Fibroblast of lung (primary cell): ENCODE results near the gene L1CAM. TPM values are rescaled to one million over a fixed set of nuclear protein-coding genes. Genes with fewer than 3 reads are reported as not detected.

Source experiments
- DNase-seq, 2 donors: peaks; one replicate each; pipeline versions ENCODE4 v3.0.0 to v3.0.0-alpha.2; 2010; ENCODE audit warnings: low read depth in 2 of 2
- H2AFZ ChIP-seq: 2 replicates; pipeline ENCODE4 v1.5.1; 2012; ENCODE audit warnings: low read length, control low read depth, inconsistent platforms
- H3K27ac ChIP-seq: 2 replicates; pipeline ENCODE4 v1.5.1; 2011; ENCODE audit warnings: low read length, control low read depth; ENCODE audit not compliant: insufficient read depth
- H3K27me3 ChIP-seq: 2 replicates; pipeline ENCODE4 v1.5.1; 2011; ENCODE audit warnings: mild to moderate bottlenecking, low read length; ENCODE audit not compliant: control insufficient read depth, insufficient read depth
- H3K36me3 ChIP-seq: 2 replicates; pipeline ENCODE4 v1.5.1; 2011; ENCODE audit warnings: low read length; ENCODE audit not compliant: control insufficient read depth, insufficient read depth
- H3K4me1 ChIP-seq: 2 replicates; pipeline ENCODE4 v1.5.1; 2011; ENCODE audit warnings: low read length; ENCODE audit not compliant: control insufficient read depth, insufficient read depth; ENCODE audit errors: extremely low read depth
- H3K4me2 ChIP-seq: 2 replicates; pipeline ENCODE4 v1.5.1; 2011; ENCODE audit warnings: low read length, control low read depth; ENCODE audit not compliant: insufficient read depth; ENCODE audit errors: extremely low read depth
- H3K4me3 ChIP-seq, 4 experiments: fragments of 200-600 bp in 1 of 4; sonication (generic) in 1 of 4; replicated peaks in 1 of 4; 2 replicates each; pipeline ENCODE4 v1.5.1; 2011 to 2016; ENCODE audit warnings: low read length in 4 of 4, low read depth in 3 of 4, mild to moderate bottlenecking in 3 of 4, control low read depth in 2 of 4, inconsistent platforms in 1 of 4, mixed read lengths in 1 of 4; ENCODE audit not compliant: insufficient read depth in 1 of 4; ENCODE audit errors: control extremely low read depth in 1 of 4
- H3K79me2 ChIP-seq: 2 replicates; pipeline ENCODE4 v1.5.1; 2012; ENCODE audit warnings: mild to moderate bottlenecking, low read length, inconsistent platforms; ENCODE audit not compliant: control insufficient read depth, insufficient read depth
- H3K9ac ChIP-seq: 2 replicates; pipeline ENCODE4 v1.5.1; 2011; ENCODE audit warnings: mild to moderate bottlenecking, low read length, control low read depth; ENCODE audit not compliant: insufficient read depth
- H3K9me3 ChIP-seq: 2 replicates; pipeline ENCODE4 v1.5.1; 2012; ENCODE audit warnings: low read depth, low read length; ENCODE audit not compliant: control insufficient read depth, insufficient read depth
- H4K20me1 ChIP-seq: 2 replicates; pipeline ENCODE4 v1.5.1; 2011; ENCODE audit warnings: low read length; ENCODE audit not compliant: control insufficient read depth, insufficient read depth; ENCODE audit errors: extremely low read depth
- EZH2 ChIP-seq: IDR thresholded peaks from 2 replicates; pipeline ENCODE4 v1.5.1; 2012; ENCODE audit warnings: low read length, control low read depth, mild to moderate bottlenecking; ENCODE audit errors: missing control alignments
- polyA plus RNA-seq, 2 donors: library from polyadenylated mRNA; depleted of rRNA in 1 of 2; stranded (reverse) in 1 of 2; unstranded in 1 of 2; fragments of >200 nt; gene quantifications; 2 replicates each; pipeline ENCODE4 v1.2.1, GENCODE V29; 2011 to 2012; ENCODE audit warnings: missing spikeins in 1 of 2
- total RNA-seq: library from RNA; depleted of rRNA; stranded (reverse); fragments of >200 nt; gene quantifications from 2 replicates; pipeline ENCODE4 v1.2.1, GENCODE V29; 2014
- TF ChIP-seq, protein P1 (sequence below), 2 donors: IDR thresholded peaks in 1 of 2; conservative IDR thresholded peaks in 1 of 2; 1 replicate in 1 of 2; 2 replicates in 1 of 2; pipeline ENCODE4 v1.5.1; 2011 to 2012; ENCODE audit warnings: low read length in 2 of 2, control low read depth in 1 of 2, inconsistent platforms in 1 of 2, low read depth in 1 of 2, mild to moderate bottlenecking in 1 of 2

L1CAM gene
- total and polyA plus RNA-seq, 2 donors (not counting 1 experiment from before 2014, with no cell fraction given) = 0.99 to 1.7 TPM

DNA sequence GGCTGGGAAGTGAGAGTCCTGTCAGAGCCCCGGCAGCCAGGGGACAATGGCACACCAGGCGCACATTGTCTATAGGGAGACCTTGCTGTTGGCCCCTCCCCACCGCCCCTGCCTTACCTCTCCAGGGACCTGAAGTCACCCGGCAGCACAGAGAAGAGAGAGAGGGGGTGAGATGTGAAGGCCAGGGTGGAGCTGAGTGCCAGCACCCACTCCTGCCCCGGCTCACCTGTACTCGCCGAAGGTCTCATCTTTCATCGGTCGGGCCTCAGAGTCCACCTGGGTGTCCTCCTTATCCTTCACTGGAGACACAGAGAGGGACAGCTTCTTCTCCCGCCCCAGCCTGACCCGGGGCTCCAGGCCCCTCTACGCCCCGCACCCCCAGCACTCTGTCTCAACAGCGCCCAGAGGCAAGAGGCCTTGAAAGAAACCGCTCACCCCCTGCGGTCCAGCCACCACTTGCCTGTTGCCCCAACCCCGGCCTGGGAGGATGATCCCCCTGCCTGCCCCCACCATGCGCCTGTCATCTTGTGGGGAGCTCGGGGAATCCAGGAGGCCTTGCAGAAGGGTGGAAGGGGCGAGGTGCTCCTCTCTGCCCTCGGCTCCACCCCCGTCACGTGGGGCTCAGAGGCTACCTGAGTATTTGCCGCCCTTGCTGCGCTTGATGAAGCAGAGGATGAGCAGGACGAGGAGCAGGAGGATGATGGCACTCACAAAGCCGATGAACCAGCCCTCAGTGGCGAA is 22.6 kb downstream of the L1CAM start:
- no peak for DNase-seq
- Histone ChIP-seq H3K4me1 (no peaks in the 10 kb centered on the region), H3K4me3 (no peak overlapping the region), H4K20me1 (no peaks in the 10 kb centered on the region), H3K9ac (no peak overlapping the region), H3K4me2 (no peak overlapping the region), H3K27me3 (no peaks in the 10 kb centered on the region), H3K79me2 (no peaks in the 10 kb centered on the region), H3K36me3 (no peaks in the 10 kb centered on the region), H3K9me3 (no peaks in the 10 kb centered on the region), H2AFZ (no peak overlapping the region), H3K27ac (no peak overlapping the region)
- TF ChIP-seq EZH2 = no peak
- TF ChIP-seq, protein P1, sequence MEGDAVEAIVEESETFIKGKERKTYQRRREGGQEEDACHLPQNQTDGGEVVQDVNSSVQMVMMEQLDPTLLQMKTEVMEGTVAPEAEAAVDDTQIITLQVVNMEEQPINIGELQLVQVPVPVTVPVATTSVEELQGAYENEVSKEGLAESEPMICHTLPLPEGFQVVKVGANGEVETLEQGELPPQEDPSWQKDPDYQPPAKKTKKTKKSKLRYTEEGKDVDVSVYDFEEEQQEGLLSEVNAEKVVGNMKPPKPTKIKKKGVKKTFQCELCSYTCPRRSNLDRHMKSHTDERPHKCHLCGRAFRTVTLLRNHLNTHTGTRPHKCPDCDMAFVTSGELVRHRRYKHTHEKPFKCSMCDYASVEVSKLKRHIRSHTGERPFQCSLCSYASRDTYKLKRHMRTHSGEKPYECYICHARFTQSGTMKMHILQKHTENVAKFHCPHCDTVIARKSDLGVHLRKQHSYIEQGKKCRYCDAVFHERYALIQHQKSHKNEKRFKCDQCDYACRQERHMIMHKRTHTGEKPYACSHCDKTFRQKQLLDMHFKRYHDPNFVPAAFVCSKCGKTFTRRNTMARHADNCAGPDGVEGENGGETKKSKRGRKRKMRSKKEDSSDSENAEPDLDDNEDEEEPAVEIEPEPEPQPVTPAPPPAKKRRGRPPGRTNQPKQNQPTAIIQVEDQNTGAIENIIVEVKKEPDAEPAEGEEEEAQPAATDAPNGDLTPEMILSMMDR (conservative IDR thresholded peaks at IDR 0.05 in 1 of 2, IDR thresholded peaks at IDR 0.05 in 1 of 2; ENCODE audit: low read depth in 1 of 2, low read length in 2 of 2) = no peak

DNA sequence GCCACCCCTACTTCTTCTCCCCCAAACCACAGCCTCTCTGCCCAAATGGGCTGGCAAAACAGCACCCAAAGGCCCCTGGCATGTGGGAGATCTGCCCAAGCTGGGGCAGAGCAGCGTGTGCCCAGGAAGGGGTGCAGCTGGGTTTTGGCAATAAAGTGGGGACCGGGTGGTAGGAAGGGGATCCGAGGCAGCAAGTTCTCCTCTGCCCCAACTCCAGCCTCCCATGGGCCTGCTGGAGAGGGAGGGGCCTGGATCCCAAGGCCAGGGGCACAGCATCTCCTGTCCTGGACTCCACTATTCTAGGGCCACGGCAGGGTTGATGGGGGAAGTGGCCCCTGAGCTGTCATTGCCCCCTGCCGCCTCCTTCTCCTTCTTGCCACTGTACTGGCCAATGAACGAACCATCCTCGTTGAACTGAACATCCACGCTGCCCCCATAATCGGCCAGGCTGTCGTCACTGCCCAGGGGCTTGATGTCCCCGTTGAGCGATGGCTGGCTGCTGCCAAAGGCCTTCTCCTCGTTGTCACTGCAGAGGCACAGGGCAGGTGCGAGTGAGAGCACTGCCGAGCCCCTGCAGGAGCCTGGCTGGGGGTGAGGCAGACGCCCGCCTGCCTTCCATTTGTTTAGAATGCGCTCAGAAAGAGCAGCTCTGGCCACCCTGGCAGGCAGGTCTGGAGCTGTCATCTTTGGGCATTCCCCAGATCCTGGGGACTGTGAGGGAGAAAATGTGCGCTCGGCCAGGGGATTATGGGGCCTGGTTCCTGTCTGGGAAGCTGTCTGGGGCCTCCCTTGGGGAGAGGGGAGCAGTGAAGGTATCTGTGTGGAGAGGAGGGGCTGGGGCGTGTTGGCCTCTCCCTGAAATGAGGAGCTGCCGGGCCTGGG is 23.4 kb downstream of the L1CAM start:
- Histone ChIP-seq H3K36me3 (no peaks in the 10 kb centered on the region), H3K4me2 (no peak overlapping the region), H3K79me2 (no peaks in the 10 kb centered on the region), H3K27ac (no peak overlapping the region), H3K9ac (no peak overlapping the region), H3K9me3 (no peaks in the 10 kb centered on the region), H2AFZ (no peak overlapping the region), H3K27me3 (no peaks in the 10 kb centered on the region), H3K4me1 (no peaks in the 10 kb centered on the region), H4K20me1 (no peaks in the 10 kb centered on the region), H3K4me3 (no peak overlapping the region)
- DNase-seq = no peak
- no peak for TF ChIP-seq EZH2
- TF ChIP-seq, protein P1 (conservative IDR thresholded peaks at IDR 0.05 in 1 of 2, IDR thresholded peaks at IDR 0.05 in 1 of 2; ENCODE audit: low read depth in 1 of 2, low read length in 2 of 2) = no peak

DNA sequence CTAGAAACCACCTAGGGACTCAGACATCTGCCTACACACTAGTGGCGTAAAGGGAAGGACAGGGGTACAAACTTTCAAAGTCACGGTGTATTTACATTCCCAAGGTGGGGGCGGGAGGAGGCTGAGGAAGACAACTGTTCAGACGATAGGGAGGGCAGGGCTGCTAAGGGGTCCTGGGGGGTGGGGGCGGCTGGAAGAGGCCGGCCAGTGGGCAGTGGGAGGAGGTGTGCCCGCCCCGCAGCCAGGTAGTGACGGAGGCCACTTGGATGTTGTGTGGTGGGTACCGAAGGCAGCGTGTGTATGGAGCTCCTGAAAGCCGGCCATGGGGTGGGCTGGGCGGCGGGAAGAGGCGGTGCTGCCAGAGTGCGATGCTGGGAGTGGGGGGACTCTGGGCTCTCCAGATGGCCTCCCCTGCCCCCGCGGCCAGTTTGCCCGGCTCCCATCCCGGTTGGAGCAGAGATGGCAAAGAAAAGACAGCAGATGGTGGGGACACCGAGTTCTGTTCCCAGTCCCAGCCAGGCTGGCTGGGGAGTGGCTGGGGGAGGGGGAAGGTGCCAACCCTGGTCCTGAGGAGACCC is 24.2 kb downstream of the L1CAM start:
- Histone ChIP-seq H3K79me2 (no peaks in the 10 kb centered on the region), H3K4me1 (no peaks in the 10 kb centered on the region), H3K36me3 (no peaks in the 10 kb centered on the region), H3K9me3 (no peaks in the 10 kb centered on the region), H3K27me3 (no peaks in the 10 kb centered on the region), H3K4me3 (no peak overlapping the region), H4K20me1 (no peaks in the 10 kb centered on the region), H3K9ac (no peak overlapping the region), H3K27ac (no peak overlapping the region), H2AFZ (no peak overlapping the region), H3K4me2 (no peak overlapping the region)
- no peak for DNase-seq
- TF ChIP-seq EZH2 = no peak
- TF ChIP-seq, protein P1 (conservative IDR thresholded peaks at IDR 0.05 in 1 of 2, IDR thresholded peaks at IDR 0.05 in 1 of 2; ENCODE audit: low read depth in 1 of 2, low read length in 2 of 2) = no peak
